Hepatocyte (in vitro differentiated cells): ENCODE data around the gene PI4KA.

Source experiments
- CTCF ChIP-seq: fragments of 200-600 bp; sonication (generic); IDR thresholded peaks from 2 replicates; pipeline ENCODE4 v1.5.1; 2016; ENCODE audit warnings: antibody characterized with exemption, mild to moderate bottlenecking; ENCODE audit not compliant: poor library complexity
- EZH2 ChIP-seq: fragments of 200-600 bp; sonication (generic); IDR thresholded peaks from 2 replicates; pipeline ENCODE4 v1.6.1; 2016; ENCODE audit warnings: antibody characterized with exemption, mild to moderate bottlenecking, borderline replicate concordance
- EZH2phosphoT487 ChIP-seq: fragments of 200-600 bp; sonication (generic); IDR thresholded peaks from one replicate; pipeline ENCODE4 v1.6.1; 2018; ENCODE audit warnings: antibody characterized with exemption, mild to moderate bottlenecking, low read depth, moderate library complexity; ENCODE audit not compliant: unreplicated experiment, severe bottlenecking

- TF ChIP-seq CTCF (peak; percentile 50), EZH2phosphoT487 (no peak), EZH2 (no peak)
These were observed 116.7 kb downstream of the PI4KA start for GRCh38 chr22:20741634-20742581.
